Skeletal muscle satellite cell (primary cell): ENCODE measurements around the gene RLN3.
"Not testable (repeated sequence)": the region's sequence is repeated elsewhere in the genome, so short reads cannot be mapped to it uniquely, and the experiment has no call there.

ENCODE experiments used
- H3K27me3 ChIP-seq: 2 replicates; pipeline ENCODE4 v1.7.0; 2013; ENCODE audit warnings: low read length; ENCODE audit not compliant: control insufficient read depth, insufficient read depth
- H3K36me3 ChIP-seq: 2 replicates; pipeline ENCODE4 v1.7.0; 2013; ENCODE audit warnings: mild to moderate bottlenecking, control low read depth, low read length; ENCODE audit not compliant: insufficient read depth
- H3K4me1 ChIP-seq: 2 replicates; pipeline ENCODE4 v1.7.0; 2013; ENCODE audit warnings: low read length; ENCODE audit not compliant: control insufficient read depth, insufficient read depth
- H3K4me2 ChIP-seq: 2 replicates; pipeline ENCODE4 v1.7.0; 2013; ENCODE audit warnings: mild to moderate bottlenecking, low read length
- H3K4me3 ChIP-seq: 2 replicates; pipeline ENCODE4 v1.7.0; 2013; ENCODE audit warnings: low read length
- H3K9ac ChIP-seq: 2 replicates; pipeline ENCODE4 v1.7.0; 2013; ENCODE audit warnings: mild to moderate bottlenecking, low read depth, low read length, moderate library complexity
- H3K9me3 ChIP-seq: replicated peaks from 2 replicates; pipeline ENCODE4 v1.7.0; 2013; ENCODE audit warnings: mild to moderate bottlenecking, control low read depth, low read length

The RLN3 gene

GRCh38 chr19:14006766-14007562 lies 21.0 kb upstream of the RLN3 start:
- H3K4me1 ChIP-seq, result peaks cover 25% of the 10 kb centered on the region
- peak overlapping the region; percentile 95 for H3K9ac ChIP-seq
- H3K4me2 ChIP-seq, result peak overlapping the region; percentile 85
- peak overlapping the region; percentile 84 for H3K4me3 ChIP-seq
- no peaks in the 10 kb centered on the region for H3K36me3 ChIP-seq
- H3K27me3 ChIP-seq, result no peaks in the 10 kb centered on the region
- no peaks in the 10 kb centered on the region for H3K9me3 ChIP-seq

- Histone ChIP-seq H3K4me2 (no peak overlapping the region), H3K4me3 (no peak overlapping the region)
These were observed 15.5 kb upstream of the RLN3 start for GRCh38 chr19:14012378-14012915.

GRCh38 chr19:14015524-14016035 lies 12.4 kb upstream of the RLN3 start:
- Histone ChIP-seq H3K9ac (no peak overlapping the region), H3K36me3 (no peaks in the 10 kb centered on the region), H3K4me2 (no peak overlapping the region), H3K4me3 (no peak overlapping the region), H3K27me3 (peaks cover 3% of the 10 kb centered on the region), H3K9me3 (no peaks in the 10 kb centered on the region), H3K4me1 (no peaks in the 10 kb centered on the region)

More at GRCh38 chr19:14012378-14012915, 15.5 kb upstream of the RLN3 start:
- no peak overlapping the region for H3K9ac ChIP-seq
- no peaks in the 10 kb centered on the region for H3K36me3 ChIP-seq
- no peaks in the 10 kb centered on the region for H3K9me3 ChIP-seq
- no peaks in the 10 kb centered on the region for H3K4me1 ChIP-seq
- H3K27me3 ChIP-seq, result peaks cover 3% of the 10 kb centered on the region

- Histone ChIP-seq H3K9ac (no peak overlapping the region), H3K4me2 (no peak overlapping the region), H3K36me3 (no peaks in the 10 kb centered on the region), H3K4me1 (peaks cover 3% of the 10 kb centered on the region), H3K4me3 (no peak overlapping the region), H3K9me3 (no peaks in the 10 kb centered on the region), H3K27me3 (no peaks in the 10 kb centered on the region)
These were observed 8.8 kb upstream of the RLN3 start for GRCh38 chr19:14019100-14019499.

GRCh38 chr19:14019739-14020138 lies 8.2 kb upstream of the RLN3 start:
- not testable (repeated sequence) for H3K4me1 ChIP-seq, H3K9me3 ChIP-seq, H3K36me3 ChIP-seq, H3K4me3 ChIP-seq, H3K9ac ChIP-seq, H3K4me2 ChIP-seq, H3K27me3 ChIP-seq

GRCh38 chr19:14021474-14021873 lies 6.5 kb upstream of the RLN3 start:
- Histone ChIP-seq H3K9me3 (no peaks in the 10 kb centered on the region), H3K4me3 (no peak overlapping the region), H3K4me2 (no peak overlapping the region), H3K4me1 (peaks cover 3% of the 10 kb centered on the region), H3K27me3 (no peaks in the 10 kb centered on the region), H3K9ac (no peak overlapping the region), H3K36me3 (no peaks in the 10 kb centered on the region)

GRCh38 chr19:14022469-14022868 lies 5.5 kb upstream of the RLN3 start:
- H3K4me3 ChIP-seq, result no peak overlapping the region
- H3K9me3 ChIP-seq, result no peaks in the 10 kb centered on the region
- H3K27me3 ChIP-seq, result no peaks in the 10 kb centered on the region
- H3K4me2 ChIP-seq, result no peak overlapping the region
- no peak overlapping the region for H3K9ac ChIP-seq
- peaks cover 3% of the 10 kb centered on the region for H3K4me1 ChIP-seq
- no peaks in the 10 kb centered on the region for H3K36me3 ChIP-seq

- H3K4me1 ChIP-seq, result peaks cover 3% of the 10 kb centered on the region
- H3K4me2 ChIP-seq, result no peak overlapping the region
- no peak overlapping the region for H3K4me3 ChIP-seq
- no peaks in the 10 kb centered on the region for H3K9me3 ChIP-seq
- no peak overlapping the region for H3K9ac ChIP-seq
- H3K27me3 ChIP-seq, result peaks cover 10% of the 10 kb centered on the region
- H3K36me3 ChIP-seq, result no peaks in the 10 kb centered on the region
These were observed 4.3 kb upstream of the RLN3 start for GRCh38 chr19:14023404-14024235.

- not testable (repeated sequence) for H3K4me1 ChIP-seq, H3K9ac ChIP-seq, H3K4me3 ChIP-seq, H3K9me3 ChIP-seq, H3K36me3 ChIP-seq, H3K4me2 ChIP-seq
- peaks cover 27% of the 10 kb centered on the region for H3K27me3 ChIP-seq
These were observed 1.2 kb upstream of the RLN3 start for GRCh38 chr19:14026652-14027192.

- Histone ChIP-seq H3K9me3 (no peaks in the 10 kb centered on the region), H3K36me3 (no peaks in the 10 kb centered on the region), H3K9ac (no peak overlapping the region), H3K4me1 (peaks cover 5% of the 10 kb centered on the region), H3K27me3 (peaks cover 27% of the 10 kb centered on the region), H3K4me2 (no peak overlapping the region), H3K4me3 (no peak overlapping the region)
These were observed 953 bp downstream of the RLN3 start for GRCh38 chr19:14028901-14029300.

- Histone ChIP-seq H3K4me1 (peaks cover 5% of the 10 kb centered on the region), H3K9me3 (no peaks in the 10 kb centered on the region), H3K4me2 (peak overlapping the region; percentile 96), H3K36me3 (no peaks in the 10 kb centered on the region), H3K4me3 (peak overlapping the region; percentile 73), H3K9ac (peak overlapping the region; percentile 68), H3K27me3 (peaks cover 27% of the 10 kb centered on the region)
These were observed 3.2 kb downstream of the RLN3 start for GRCh38 chr19:14030997-14031718.
